Measurements from ENCODE around the gene SLC27A6.
"Not testable (repeated sequence)": the region's sequence is repeated elsewhere in the genome, so short reads cannot be mapped to it uniquely, and the experiment has no call there.

SLC27A6 gene, protein sequence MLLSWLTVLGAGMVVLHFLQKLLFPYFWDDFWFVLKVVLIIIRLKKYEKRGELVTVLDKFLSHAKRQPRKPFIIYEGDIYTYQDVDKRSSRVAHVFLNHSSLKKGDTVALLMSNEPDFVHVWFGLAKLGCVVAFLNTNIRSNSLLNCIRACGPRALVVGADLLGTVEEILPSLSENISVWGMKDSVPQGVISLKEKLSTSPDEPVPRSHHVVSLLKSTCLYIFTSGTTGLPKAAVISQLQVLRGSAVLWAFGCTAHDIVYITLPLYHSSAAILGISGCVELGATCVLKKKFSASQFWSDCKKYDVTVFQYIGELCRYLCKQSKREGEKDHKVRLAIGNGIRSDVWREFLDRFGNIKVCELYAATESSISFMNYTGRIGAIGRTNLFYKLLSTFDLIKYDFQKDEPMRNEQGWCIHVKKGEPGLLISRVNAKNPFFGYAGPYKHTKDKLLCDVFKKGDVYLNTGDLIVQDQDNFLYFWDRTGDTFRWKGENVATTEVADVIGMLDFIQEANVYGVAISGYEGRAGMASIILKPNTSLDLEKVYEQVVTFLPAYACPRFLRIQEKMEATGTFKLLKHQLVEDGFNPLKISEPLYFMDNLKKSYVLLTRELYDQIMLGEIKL

DNA sequence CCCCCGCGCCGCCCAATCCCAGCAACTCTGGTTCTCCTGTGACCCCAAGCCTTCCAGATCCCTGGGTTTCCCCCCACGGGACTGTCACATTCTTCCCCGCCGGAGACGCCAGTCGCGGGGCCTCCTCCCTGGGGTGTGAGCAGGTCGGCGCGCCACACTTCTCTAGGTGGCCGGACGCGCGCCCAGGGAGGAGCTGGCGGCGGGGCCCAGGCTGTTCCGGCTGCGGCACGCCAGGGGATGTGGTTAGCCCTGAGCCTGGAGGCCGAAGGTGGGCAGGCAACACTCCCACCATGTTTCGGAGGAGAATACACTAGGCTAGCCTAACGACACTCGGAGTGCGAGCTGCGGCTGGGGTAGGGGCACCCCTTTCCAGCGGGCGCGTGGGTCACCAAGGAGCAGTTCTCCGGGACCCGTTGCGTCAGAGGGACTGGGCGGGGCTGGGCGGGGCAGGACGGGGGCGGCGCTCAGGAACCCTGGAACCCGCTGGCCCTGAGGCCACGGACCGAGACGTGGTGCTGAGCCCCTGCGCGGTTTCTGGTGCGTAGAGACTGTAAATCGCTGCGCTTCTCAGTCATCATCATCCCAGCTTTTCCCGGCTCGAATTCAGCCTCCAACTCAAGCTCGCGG lies at the start of gene SLC27A6:
Gene SLC27A6, plus strand, starts transcription at position 478 of the 627 bp plus-strand sequence. CDS start 650 bp downstream, outside the sequence.
- DNase-seq (ENCODE audit: low read depth) = no peak

DNA sequence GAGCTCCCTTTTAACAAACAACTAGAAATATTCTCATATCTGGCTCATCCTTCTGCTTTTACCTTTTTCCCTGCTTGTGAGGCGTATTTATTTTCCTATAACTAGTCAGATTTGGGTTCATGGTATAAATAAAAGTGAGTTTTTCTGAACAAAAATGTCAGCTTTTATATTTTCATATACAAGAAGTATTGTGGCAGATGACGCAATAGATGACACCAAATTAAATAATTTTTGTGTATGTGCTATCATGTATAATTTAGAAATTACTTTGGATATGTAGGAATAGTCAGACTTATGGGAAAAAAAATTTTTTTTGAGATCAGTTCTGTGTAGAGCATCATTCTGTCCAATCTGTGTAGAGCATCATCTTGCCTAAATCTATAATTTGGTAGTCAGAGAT lies 45.7 kb upstream of the SLC27A6 start:
- no peak for DNase-seq (ENCODE audit: low read depth)

DNA sequence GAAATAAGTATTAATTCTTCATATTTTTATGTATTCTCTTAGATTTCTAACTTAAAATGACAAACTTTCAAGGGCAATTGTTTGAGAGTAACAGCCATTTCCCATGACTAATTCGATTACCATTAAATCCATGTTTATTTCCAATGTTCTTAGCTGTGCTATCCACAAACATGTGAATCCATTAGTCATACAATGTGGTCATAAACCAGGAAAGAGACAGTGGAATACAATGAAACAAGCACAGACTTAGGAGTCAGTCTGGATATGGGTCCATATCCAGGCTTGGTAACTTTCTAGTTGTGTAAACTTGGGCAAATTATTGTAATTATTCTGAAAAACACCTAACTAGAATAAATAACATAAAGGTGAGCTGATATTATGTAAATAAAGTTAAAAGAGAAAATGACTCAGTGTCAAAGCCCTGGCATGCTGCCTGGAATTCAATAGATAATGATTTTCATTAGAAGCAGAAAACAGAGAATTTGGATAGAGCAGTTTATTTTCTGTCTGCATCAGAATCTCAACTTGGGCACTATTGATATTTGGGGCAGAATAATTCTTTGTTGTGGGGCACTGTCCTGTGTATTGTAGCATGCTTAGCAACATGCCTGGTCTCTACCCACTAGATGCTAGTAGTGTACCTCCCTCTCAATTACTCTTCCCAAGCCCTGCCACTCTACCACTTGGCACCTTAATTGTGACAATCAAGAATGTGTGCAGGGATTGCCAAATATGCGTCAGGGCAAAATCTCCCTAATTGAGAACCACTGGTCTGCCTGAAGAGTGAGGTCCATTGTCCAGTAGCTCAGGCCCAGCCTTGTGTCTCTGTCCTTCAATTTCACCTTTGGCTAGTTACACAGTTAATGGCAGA lies 44.7 kb upstream of the SLC27A6 start:
- no peak for DNase-seq (ENCODE audit: low read depth)

DNA sequence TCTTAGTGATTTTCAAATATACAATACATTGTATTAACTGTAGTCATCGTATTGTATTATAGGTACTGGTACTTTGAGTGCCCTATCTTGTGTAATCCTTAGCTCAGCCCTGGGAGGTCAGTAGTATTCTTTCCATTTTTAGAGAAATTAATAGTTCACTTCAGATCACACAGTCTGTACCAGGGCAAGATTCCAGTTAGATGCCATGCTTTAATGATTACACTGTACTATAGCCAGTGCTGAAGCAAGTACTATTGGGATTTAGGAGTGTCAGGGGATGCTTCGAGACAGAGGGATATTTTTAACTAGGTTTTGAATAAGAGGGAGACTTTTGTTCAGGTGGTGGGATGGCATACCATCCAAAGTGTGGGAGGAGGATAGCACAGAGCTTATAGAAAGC lies 41.0 kb upstream of the SLC27A6 start:
- DNase-seq (ENCODE audit: low read depth) = no peak

DNA sequence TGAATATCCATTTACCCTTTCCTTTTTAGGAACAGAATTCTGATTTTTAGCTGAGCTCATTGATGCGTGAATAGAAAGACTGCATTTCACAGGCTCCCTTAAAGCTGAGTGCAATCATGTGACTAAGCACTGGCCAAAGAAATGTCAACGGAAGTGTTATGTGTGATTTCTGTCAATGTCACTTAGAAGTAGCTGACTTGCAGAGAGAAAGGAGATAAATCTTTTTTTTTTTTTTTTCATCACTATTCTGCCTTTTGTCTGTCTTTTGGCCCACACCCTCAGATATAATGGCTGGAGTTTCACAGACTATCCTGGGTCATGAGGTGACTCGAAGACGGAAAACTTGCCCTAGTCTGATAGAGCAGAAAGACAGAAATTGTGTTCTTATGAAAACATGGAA lies 39.3 kb upstream of the SLC27A6 start:
- no peak for DNase-seq (ENCODE audit: low read depth)

DNA sequence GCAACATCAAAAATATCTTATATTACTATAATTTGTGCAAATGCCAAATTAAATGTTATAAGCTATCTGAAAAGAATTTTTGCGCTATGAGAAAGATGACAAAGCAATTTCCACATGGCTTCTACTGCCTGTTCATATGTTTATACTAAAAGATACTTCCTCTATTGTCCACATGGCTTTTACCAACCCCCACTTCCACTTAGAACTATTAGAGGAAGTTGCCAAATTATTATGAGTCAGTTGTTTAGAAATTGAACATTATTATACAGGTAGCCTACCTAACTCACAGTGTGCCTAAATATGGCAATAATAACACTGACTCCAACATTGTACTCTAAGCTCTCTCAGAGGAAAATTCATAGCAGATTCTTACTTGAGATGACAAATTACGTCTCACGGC lies 37.6 kb upstream of the SLC27A6 start:
- no peak for DNase-seq (ENCODE audit: low read depth)

DNA sequence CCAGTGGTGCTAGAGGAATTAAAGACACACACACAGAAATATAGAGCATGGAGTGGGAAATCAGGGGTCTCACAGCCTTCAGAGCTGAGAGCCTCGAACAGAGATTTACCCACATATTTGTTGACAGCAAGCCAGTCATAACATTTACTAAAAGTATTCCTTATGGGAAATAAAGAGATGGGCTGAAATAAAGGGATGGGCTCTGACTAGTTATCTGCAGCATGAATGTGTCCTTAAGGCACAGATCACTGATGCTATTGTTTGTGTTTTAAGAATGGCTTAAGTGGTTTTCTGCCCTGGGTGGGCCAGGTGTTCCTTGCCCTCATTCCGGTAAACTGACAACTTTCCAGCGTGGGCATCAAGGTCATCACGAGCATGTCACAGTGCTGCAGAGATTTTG lies 33.1 kb upstream of the SLC27A6 start:
- DNase-seq (ENCODE audit: low read depth) = not testable (repeated sequence)

DNA sequence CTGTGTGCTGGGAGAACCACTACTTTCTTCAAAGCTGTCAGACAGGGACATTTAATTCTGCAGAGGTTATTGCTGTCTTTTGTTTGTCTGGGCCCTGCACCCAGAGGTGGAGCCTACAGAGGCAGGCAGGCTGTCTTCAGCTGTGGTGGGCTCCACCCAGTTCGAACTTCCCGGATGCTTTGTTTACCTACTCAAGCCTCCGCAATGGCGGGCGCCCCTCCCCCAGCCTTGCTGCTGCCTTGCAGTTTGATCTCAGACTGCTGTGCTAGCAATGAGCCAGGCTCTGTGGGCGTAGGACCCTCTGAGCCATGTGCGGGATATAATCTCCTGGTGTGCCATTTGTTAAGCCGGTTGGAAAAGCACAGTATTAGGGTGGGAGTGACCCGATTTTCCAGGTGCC lies 22.2 kb upstream of the SLC27A6 start:
- DNase-seq (ENCODE audit: low read depth) = not testable (repeated sequence)

DNA sequence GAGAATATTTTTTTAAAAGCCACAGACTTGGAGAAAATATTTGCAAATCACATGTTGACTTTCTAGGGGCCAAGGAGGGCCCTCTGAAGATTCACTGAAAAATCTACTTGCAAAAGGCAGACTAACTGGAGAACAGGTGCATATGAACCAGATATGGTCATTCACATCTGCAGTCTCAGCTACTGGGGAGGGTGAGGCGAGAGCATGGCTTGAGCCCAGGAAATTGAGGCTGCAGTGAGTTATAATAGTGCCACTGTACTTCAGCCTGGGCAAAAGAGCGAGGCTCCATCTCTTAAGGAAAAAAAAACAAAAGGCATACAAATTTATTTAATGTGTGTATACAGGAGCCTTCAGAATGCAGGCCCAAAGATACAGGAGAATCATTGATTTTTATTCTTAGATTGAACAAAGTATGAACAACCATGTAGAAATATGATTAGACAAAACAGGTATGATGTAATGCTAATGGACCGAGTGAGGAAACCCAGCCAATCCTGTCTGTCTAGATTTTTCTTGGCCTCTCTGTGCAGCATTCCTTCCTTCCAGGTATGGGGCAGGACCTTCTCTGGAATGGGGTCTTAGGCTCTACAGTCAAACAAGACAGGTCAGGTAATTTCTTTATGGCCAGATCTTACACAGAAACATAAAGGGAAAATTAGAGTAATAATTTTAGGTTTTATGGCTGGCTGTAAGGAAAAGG lies 15.3 kb upstream of the SLC27A6 start:
- no peak for DNase-seq (ENCODE audit: low read depth)

DNA sequence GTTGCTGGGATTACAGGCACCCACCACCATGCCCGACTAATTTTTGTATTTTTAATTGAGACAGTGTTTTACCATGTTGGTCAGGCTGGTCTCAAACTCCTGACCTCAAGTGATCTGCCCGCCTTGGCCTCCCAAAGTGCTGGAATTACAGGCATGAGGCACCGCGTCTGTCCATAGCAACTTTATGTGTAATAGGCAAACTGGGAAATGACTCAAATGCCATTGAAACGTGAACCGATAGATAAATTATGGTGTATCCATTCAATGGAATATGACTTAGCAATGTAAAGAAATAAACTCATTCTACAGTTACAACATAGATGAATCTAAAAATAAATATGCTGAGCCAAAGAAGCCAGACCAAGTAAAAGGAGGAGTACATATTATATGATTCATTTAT lies 14.0 kb upstream of the SLC27A6 start:
- not testable (repeated sequence) for DNase-seq (ENCODE audit: low read depth)

DNA sequence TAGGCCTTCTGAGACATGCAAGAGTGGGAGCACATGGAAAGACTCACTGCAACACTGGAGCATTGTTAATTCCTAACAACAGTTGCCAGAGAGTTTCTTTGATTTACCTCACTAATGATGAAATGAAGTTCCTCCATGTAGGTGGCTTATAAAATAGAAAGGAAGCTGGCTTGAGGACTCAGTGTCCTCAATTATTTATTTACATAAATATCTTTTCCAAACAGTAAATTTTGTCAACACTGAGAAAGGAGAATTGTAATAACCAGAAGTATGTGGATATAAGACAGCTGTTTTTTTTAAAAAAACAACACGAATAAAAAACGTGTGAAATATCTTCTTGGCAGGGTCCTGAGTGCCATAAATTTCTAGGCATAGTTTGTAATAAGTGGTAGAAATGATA lies 9.1 kb upstream of the SLC27A6 start:
- DNase-seq (ENCODE audit: low read depth) = no peak

DNA sequence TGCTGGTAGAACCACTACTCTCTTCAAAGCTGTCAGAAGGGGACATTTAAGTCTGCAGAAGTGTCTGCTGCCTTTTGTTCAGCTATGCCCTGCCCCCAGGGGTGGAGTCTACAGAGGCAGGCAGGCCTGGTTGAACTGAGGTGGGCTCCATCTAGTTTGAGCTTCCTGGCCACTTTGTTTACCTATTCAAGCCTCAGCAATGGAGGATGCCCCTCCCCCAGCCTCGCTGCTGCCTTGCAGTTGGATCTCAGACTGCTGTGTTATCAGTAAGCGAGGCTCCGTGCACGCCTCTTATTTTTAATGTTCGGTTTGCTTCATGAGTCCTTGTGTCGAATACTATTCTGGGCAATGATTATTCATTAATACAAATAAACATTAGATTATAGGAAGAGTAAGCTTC lies 3.1 kb upstream of the SLC27A6 start:
- DNase-seq (ENCODE audit: low read depth) = no peak

DNA sequence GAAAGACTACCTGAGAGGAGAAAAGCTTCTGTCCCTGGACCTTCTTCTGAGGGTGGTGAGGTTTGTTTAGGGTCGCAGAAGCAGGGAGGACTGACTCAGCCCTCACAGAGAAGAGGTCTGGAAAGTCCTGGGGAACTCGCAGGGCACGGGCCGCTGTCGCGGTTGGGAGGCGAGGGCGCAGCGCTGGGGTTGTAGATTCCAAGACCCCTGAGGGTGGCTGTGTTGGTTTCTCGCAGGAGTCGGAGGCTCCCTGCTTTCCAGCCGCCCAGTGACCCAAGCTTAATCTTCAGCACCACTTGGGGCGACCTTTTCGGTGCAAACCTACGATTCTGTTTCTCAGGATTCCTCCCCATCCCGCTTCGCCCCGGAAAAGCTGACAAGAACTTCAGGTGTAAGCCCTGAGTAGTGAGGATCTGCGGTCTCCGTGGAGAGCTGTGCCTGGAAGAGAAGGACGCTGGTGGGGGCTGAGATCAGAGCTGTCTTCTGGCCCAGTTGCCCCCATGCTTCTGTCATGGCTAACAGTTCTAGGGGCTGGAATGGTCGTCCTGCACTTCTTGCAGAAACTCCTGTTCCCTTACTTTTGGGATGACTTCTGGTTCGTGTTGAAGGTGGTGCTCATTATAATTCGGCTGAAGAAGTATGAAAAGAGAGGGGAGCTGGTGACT lies 482 bp downstream of the SLC27A6 start:
- DNase-seq (ENCODE audit: low read depth) = no peak

DNA sequence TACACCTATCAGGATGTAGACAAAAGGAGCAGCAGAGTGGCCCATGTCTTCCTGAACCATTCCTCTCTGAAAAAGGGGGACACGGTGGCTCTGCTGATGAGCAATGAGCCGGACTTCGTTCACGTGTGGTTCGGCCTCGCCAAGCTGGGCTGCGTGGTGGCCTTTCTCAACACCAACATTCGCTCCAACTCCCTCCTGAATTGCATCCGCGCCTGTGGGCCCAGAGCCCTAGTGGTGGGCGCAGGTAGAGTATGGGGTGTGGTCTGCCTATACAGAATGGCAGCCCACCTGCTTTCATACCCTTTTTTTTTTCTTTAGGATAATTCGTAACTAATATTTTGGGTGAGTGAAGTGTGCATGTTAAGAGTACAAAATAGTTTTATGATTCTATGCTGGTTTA lies 1.1 kb downstream of the SLC27A6 start:
- no peak for DNase-seq (ENCODE audit: low read depth)

DNA sequence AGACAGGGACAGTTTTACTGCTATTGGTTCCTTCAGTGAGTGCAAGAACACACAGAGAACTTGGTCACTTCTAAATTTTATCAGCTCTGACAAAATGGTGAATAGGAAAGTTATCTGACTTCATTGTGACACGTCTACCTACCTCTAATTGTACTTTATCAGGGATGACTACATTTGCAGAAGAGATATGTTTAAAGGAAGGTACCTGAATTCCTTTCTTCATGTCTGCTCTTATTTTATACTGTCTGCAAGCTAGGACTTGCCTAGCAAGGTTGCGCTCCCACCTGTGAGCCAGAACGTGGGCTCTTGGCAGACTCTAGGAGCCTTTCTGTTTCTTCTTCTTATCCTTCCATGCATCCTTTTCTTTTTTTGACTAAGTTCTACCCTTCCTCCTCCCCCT lies 1.6 kb downstream of the SLC27A6 start:
- no peak for DNase-seq (ENCODE audit: low read depth)

DNA sequence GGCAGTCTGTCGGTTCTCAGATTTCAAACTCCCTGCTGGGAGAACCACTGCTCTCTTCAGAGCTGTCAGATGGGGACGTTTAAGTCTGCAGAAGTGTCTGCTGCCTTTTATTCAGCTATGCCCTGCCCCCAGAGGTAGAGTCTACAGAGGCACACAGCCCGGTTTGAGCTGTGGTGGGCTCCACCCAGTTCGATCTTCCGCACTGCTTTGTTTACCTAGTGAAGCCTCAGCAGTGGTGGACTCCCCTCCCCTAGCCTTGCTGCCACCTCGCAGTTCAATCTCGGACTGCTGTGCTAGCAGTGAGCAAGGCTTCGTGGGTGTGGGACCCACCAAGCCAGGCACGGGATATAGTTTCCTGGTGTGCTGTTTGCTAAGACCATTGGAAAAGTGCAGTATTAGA lies 8.0 kb downstream of the SLC27A6 start:
- DNase-seq (ENCODE audit: low read depth) = no peak

DNA sequence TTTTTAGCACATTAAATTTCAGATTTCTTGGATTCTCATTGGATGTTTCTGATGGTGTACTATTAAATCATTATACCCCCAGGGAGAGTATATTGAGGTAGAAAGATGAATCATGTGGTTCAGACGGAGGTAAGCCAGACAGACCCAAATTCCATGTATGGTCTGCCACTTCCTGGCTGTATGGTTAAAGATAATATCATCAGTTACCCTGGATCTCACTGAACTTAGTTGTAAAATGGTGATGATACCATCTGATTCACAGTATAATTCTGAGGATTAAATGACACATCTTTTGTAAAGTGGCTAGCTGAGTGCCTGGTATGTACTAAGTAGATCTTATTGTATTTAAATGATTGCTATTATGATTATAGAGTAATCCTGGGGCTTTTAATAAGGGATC lies 9.3 kb downstream of the SLC27A6 start:
- DNase-seq (ENCODE audit: low read depth) = no peak

DNA sequence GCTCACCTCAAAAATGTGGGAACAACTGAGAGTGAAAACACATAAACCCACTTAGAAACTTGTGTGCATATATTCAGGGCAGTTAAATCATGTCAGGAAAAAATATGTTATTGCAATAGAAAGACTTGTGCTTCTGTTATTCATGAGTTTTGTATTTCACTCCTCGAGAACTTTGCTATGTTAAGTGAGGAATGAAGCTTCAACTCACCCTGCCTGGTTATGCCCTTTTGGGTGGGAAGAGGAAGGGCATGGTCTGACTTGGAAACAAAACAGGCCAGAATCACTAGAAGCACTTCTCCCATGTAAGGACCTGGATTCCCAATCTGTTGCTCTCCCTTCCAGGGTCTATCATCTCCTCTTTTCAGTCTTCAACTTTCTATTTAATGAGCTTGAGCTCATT lies 14.5 kb downstream of the SLC27A6 start:
- DNase-seq (ENCODE audit: low read depth) = no peak

DNA sequence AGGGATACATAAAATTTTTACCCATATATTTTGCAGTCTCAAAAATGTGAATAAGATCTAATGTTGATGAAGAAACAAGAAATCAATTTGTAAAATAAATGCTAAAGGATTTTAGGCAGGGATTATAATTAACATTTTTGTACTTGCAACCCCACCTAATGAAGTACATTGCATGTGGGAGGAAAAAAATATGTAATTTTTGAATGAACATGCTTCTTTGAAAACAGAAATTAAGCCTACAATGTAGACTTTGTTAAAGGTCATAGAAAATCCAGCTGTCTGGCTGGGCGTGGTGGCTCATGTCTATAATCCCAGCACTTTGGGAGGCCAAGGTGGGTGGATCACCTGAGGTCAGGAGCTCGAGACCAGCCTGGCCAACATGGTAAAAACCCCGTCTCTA lies 15.6 kb downstream of the SLC27A6 start:
- DNase-seq (ENCODE audit: low read depth) = no peak

DNA sequence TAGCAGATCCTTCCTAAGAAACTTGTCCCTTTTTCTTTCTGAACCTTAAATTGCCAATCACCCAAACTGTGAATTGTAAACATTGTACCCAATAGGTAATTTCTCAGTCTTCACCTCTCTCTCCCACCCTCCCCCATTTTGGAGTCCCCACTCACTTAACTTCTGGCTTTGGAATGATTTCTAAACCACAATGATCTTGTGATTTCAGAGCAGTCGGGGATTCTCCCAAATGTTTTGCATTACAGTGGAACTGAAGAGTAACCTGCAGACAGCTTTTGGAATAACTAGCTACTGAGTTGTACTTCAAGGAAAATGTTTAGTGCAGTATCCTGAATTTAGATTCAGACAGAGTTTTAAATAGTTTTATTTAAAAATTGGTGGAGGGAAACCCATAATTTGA lies 19.2 kb downstream of the SLC27A6 start:
- DNase-seq (ENCODE audit: low read depth) = no peak

DNA sequence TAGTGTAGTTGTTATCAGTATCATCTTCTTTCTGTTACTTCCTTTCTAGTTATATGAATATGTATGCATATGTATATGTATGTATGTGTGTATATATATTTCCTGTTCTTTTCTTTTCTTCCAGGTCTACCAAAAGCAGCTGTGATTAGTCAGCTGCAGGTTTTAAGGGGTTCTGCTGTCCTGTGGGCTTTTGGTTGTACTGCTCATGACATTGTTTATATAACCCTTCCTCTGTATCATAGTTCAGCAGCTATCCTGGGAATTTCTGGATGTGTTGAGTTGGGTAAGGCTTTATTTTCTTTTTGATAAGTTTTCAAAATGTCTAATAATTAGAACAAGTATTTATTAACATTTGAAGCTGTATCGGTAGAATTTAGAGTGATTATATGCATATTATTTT lies 23.2 kb downstream of the SLC27A6 start:
- DNase-seq (ENCODE audit: low read depth) = no peak

Data from activated T-cell treated with anti-CD3 and anti-CD28 coated beads for 1 hour (primary cell).